ENCODE results near the gene SLC35A2.
A peak's percentile ranks its signal among the peaks of the same experiment; 100 is the strongest.

Gene SLC35A2

GRCh38 chrX:48911412-48912182 is at the start of gene SLC35A2:
Gene SLC35A2, minus strand, starts transcription at chrX:48911646. Its CDS starts 10 bp downstream, at chrX:48911636.
- DNase-seq (ENCODE audit: low read depth): no peak
- TF ChIP-seq CTCF (IDR thresholded peaks at IDR 0.05; ENCODE audit: low read depth, low read length, missing control alignments): no peak
- in situ Hi-C loops (cut with HindIII; ENCODE audit: low sequenced_read_pairs): no loop called here
- peak within 1 kb of the TSS; percentile 59 for H3K4me3 ChIP-seq (ENCODE audit: low read depth, low read length)

- TF ChIP-seq CTCF (IDR thresholded peaks at IDR 0.05; ENCODE audit: low read depth, low read length, missing control alignments): no peak
- no peak overlapping the region for H3K4me3 ChIP-seq (ENCODE audit: low read depth, low read length)
- in situ Hi-C loops (cut with HindIII; ENCODE audit: low sequenced_read_pairs): no loop called here
- DNase-seq (ENCODE audit: low read depth): no peak
These were observed 48.8 kb upstream of the SLC35A2 start for GRCh38 chrX:48960291-48960690.

- DNase-seq (ENCODE audit: low read depth): no peak
- in situ Hi-C loops (cut with HindIII; ENCODE audit: low sequenced_read_pairs): no loop called here
- peak overlapping the region; percentile 45 for H3K4me3 ChIP-seq (ENCODE audit: low read depth, low read length)
- no peak for TF ChIP-seq CTCF (IDR thresholded peaks at IDR 0.05; ENCODE audit: low read depth, low read length, missing control alignments)
These were observed 47.2 kb upstream of the SLC35A2 start for GRCh38 chrX:48958635-48959094.

- in situ Hi-C loops (cut with HindIII; ENCODE audit: low sequenced_read_pairs): no loop called here
- peak overlapping the region; percentile 64 for H3K4me3 ChIP-seq (ENCODE audit: low read depth, low read length)
These were observed 46.6 kb upstream of the SLC35A2 start for GRCh38 chrX:48957827-48958634.

GRCh38 chrX:48957477-48957826 is 46.0 kb upstream of the SLC35A2 start, which contains the start of gene OTUD5:
Gene OTUD5, minus strand, starts transcription at chrX:48957607. Its CDS starts 37 bp downstream, at chrX:48957570.
- in situ Hi-C loops (cut with HindIII; ENCODE audit: low sequenced_read_pairs): no loop called here

More at GRCh38 chrX:48957827-48958634, 46.6 kb upstream of the SLC35A2 start:
- DNase-seq (ENCODE audit: low read depth): peak; percentile 96
- no peak for TF ChIP-seq CTCF (IDR thresholded peaks at IDR 0.05; ENCODE audit: low read depth, low read length, missing control alignments)

More at GRCh38 chrX:48957477-48957826, 46.0 kb upstream of the SLC35A2 start, which contains the start of gene OTUD5:
- no peak for TF ChIP-seq CTCF (IDR thresholded peaks at IDR 0.05; ENCODE audit: low read depth, low read length, missing control alignments)
- peak within 1 kb of the TSS; percentile 64 for H3K4me3 ChIP-seq (ENCODE audit: low read depth, low read length)
- DNase-seq (ENCODE audit: low read depth): no peak

Measured in astrocyte of the cerebellum (primary cell).